A549 (cell line): ENCODE measurements around the gene OPN1MW3. TPM values are rescaled to one million over a fixed set of nuclear protein-coding genes. Genes with fewer than 3 reads are reported as not detected.

Experiments used
- ATAC-seq, 2 experiments: fragments of 200-7000 bp in 1 of 2; fragments of >200 bp in 1 of 2; cut with Nextera tagmentation in 1 of 2; cut with Tn5 transposase in 1 of 2; 3 replicates each; pipeline versions ENCODE4 v1.8.0 to v1.9.1; 2018 to 2020; ENCODE audit warnings: mild to moderate bottlenecking in 1 of 2, moderate library complexity in 1 of 2
- CTCF ChIA-PET: fragments of 300-600 bp; sonication (Branson Sonifier 250); formaldehyde crosslinking; extraction: SDS; loops from one replicate; lab custom pipeline; 2021; ENCODE audit warnings: antibody characterized with exemption, inconsistent platforms; lab: Yijun Ruan, JAX
- POLR2A ChIA-PET: fragments of 350-600 bp; formaldehyde crosslinking; extraction: SDS; loops from one replicate; lab custom pipeline; 2021; ENCODE audit warnings: antibody characterized with exemption, inconsistent platforms; lab: Yijun Ruan, JAX
- DNase-seq, 2 experiments: peaks; one replicate each; pipeline versions ENCODE4 v3.0.0 to v3.0.0-alpha.2; 2011 to 2016; ENCODE audit warnings: low read depth in 1 of 2, low spot score in 1 of 2
- FAIRE-seq: peaks from 2 replicates; lab custom pipeline; 2011; peaks lifted over from hg19 to GRCh38; lab: Jason Lieb, UNC
- H3K27ac ChIP-seq, 2 experiments: fragments of >200 bp; sonication (Bioruptor Twin); formaldehyde crosslinking; 3 replicates each; pipeline ENCODE4 v1.5.1; 2016 to 2017
- H3K4me1 ChIP-seq: fragments of >200 bp; sonication (Bioruptor Twin); formaldehyde crosslinking; 3 replicates; pipeline ENCODE4 v1.6.1; 2016
- H3K4me2 ChIP-seq: fragments of >200 bp; sonication (Bioruptor Twin); formaldehyde crosslinking; 3 replicates; pipeline ENCODE4 v1.6.1; 2016
- H3K4me3 ChIP-seq: fragments of >200 bp; sonication (Bioruptor Twin); formaldehyde crosslinking; 3 replicates; pipeline ENCODE4 v1.5.1; 2016
- H3K9me3 ChIP-seq: fragments of >200 bp; sonication (Bioruptor Twin); formaldehyde crosslinking; 3 replicates; pipeline ENCODE4 v1.6.1; 2016
- BCL3 ChIP-seq: fragments of >200 bp; sonication (Bioruptor Twin); formaldehyde crosslinking; IDR thresholded peaks from 3 replicates; pipeline ENCODE4 v1.6.1; 2016
- FOSL2 ChIP-seq, 2 experiments: fragments of 450-650 bp in 1 of 2; fragments of >200 bp in 1 of 2; sonication (Bioruptor Twin) in 1 of 2; formaldehyde crosslinking; IDR thresholded peaks; 2 replicates each; pipeline versions ENCODE4 v1.5.0 to v1.6.1; 2016 to 2020; ENCODE audit warnings: mild to moderate bottlenecking in 1 of 2, moderate library complexity in 1 of 2
- GATA3 ChIP-seq: IDR thresholded peaks from 2 replicates; pipeline ENCODE4 v1.6.1; 2012; ENCODE audit warnings: borderline replicate concordance
- HEYL ChIP-seq: fragments of 250-450 bp; sonication (Bioruptor Pico); IDR thresholded peaks from 2 replicates; pipeline ENCODE4 v1.8.0; 2021; ENCODE audit warnings: mild to moderate bottlenecking, moderate library complexity
- HMGXB4 ChIP-seq: fragments of 250-450 bp; sonication (Bioruptor Pico); IDR thresholded peaks from 2 replicates; pipeline ENCODE4 v1.5.0; 2021; ENCODE audit warnings: mild to moderate bottlenecking, moderate library complexity, borderline replicate concordance
- HOXB5 ChIP-seq: fragments of 250-450 bp; sonication (Bioruptor Pico); IDR thresholded peaks from 2 replicates; pipeline ENCODE4 v1.5.0; 2020; ENCODE audit warnings: mild to moderate bottlenecking, moderate library complexity
- JUNB ChIP-seq: fragments of >200 bp; sonication (Bioruptor Twin); formaldehyde crosslinking; IDR thresholded peaks from 2 replicates; pipeline ENCODE4 v1.6.1; 2016
- MAFK ChIP-seq: fragments of 450-650 bp; IDR thresholded peaks from 2 replicates; pipeline ENCODE4 v1.6.1; 2014; ENCODE audit not compliant: partially characterized antibody
- PHF8 ChIP-seq: fragments of 200-600 bp; sonication (generic); IDR thresholded peaks from 2 replicates; pipeline ENCODE4 v1.6.1; 2016; ENCODE audit warnings: low read depth, mild to moderate bottlenecking, antibody characterized with exemption, moderate library complexity, borderline replicate concordance
- RAD21 ChIP-seq, 2 experiments: fragments of >200 bp in 1 of 2; sonication (Bioruptor Twin) in 1 of 2; formaldehyde crosslinking in 1 of 2; IDR thresholded peaks in 1 of 2; conservative IDR thresholded peaks in 1 of 2; 2 replicates in 1 of 2; 3 replicates in 1 of 2; pipeline ENCODE4 v1.6.1; 2012 to 2018; ENCODE audit warnings: inconsistent platforms in 1 of 2
- SREBF2 ChIP-seq: fragments of 450-650 bp; IDR thresholded peaks from 2 replicates; pipeline ENCODE4 v1.6.1; 2014; ENCODE audit warnings: mild to moderate bottlenecking, moderate library complexity
- TFCP2L1 ChIP-seq: fragments of 250-450 bp; sonication (Bioruptor Pico); IDR thresholded peaks from 2 replicates; pipeline ENCODE4 v1.5.0; 2021; ENCODE audit warnings: mild to moderate bottlenecking
- ZFP36 ChIP-seq: fragments of 450-650 bp; IDR thresholded peaks from 2 replicates; pipeline ENCODE4 v1.6.1; 2014; ENCODE audit warnings: borderline replicate concordance; ENCODE audit not compliant: partially characterized antibody
- ZNF302 ChIP-seq: fragments of 250-450 bp; sonication (Bioruptor Pico); IDR thresholded peaks from 2 replicates; pipeline ENCODE4 v1.9.0; 2021; ENCODE audit warnings: inconsistent platforms, mild to moderate bottlenecking, moderate library complexity
- WGBS: methylation state at CpG from one replicate; pipeline ENCODE4 v1.1.6; 2017; ENCODE audit errors: missing lambda C conversion rate; 5-methylcytosine and 5-hydroxymethylcytosine counted together
- polyA plus RNA-seq, 4 experiments: library from polyadenylated mRNA; depleted of rRNA in 3 of 4; stranded (reverse); fragments of >200 nt; fragmentation: RNase III in 1 of 4; extraction: RNeasy Plus Mini Kit Qiagen cat#74134 plus additional on column Dnase treatment in 1 of 4; gene quantifications; 2 replicates in 3 of 4; 3 replicates in 1 of 4; pipeline ENCODE4 v1.2.3, GENCODE V29; 2011 to 2017
- TF ChIP-seq, protein P1 (sequence below): fragments of 150-350 bp; IDR thresholded peaks from 2 replicates; pipeline ENCODE4 v1.6.1; 2014; ENCODE audit warnings: low read depth, mild to moderate bottlenecking, low read length
- TF ChIP-seq, protein P2 (sequence below): fragments of >200 bp; sonication (Bioruptor Twin); formaldehyde crosslinking; IDR thresholded peaks from 3 replicates; pipeline ENCODE4 v1.5.1; 2016
- TF ChIP-seq, protein P3 (sequence below): fragments of >200 bp; sonication (Bioruptor Twin); formaldehyde crosslinking; IDR thresholded peaks from 2 replicates; pipeline ENCODE4 v1.6.1; 2016
- TF ChIP-seq, protein P4 (sequence below): IDR thresholded peaks from 2 replicates; pipeline ENCODE4 v1.6.1; 2012; ENCODE audit warnings: low read depth, borderline replicate concordance

OPN1MW3 gene
- polyA plus RNA-seq, 2 of the 4 experiments (the other 2 are of a cell fraction), result not detected

GRCh38 chrX:154294791-154295574, 37.6 kb downstream of the OPN1MW3 start, which contains the start of gene TEX28:
TSS of gene TEX28 (minus strand) at chrX:154295124. CDS start at chrX:154292117, 3,007 bp downstream.
- no peaks in the 10 kb centered on the region for H3K4me1 ChIP-seq
- FAIRE-seq (no peak), DNase-seq (no peak), ATAC-seq (no peak)
- H3K4me2 ChIP-seq, result no peak within 1 kb of the TSS
- POLR2A ChIA-PET, result no interaction called here
- WGBS, result 79% methylated on average over 12 of the region's 39 CpGs
- H3K4me3 ChIP-seq, result no peak within 1 kb of the TSS
- TF ChIP-seq RAD21 (conservative IDR thresholded peaks at IDR 0.05 in 1 of 2, IDR thresholded peaks at IDR 0.05 in 1 of 2), result no peak
- TF ChIP-seq, protein P1, sequence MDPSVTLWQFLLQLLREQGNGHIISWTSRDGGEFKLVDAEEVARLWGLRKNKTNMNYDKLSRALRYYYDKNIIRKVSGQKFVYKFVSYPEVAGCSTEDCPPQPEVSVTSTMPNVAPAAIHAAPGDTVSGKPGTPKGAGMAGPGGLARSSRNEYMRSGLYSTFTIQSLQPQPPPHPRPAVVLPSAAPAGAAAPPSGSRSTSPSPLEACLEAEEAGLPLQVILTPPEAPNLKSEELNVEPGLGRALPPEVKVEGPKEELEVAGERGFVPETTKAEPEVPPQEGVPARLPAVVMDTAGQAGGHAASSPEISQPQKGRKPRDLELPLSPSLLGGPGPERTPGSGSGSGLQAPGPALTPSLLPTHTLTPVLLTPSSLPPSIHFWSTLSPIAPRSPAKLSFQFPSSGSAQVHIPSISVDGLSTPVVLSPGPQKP, result no peak
- TF ChIP-seq, protein P2, sequence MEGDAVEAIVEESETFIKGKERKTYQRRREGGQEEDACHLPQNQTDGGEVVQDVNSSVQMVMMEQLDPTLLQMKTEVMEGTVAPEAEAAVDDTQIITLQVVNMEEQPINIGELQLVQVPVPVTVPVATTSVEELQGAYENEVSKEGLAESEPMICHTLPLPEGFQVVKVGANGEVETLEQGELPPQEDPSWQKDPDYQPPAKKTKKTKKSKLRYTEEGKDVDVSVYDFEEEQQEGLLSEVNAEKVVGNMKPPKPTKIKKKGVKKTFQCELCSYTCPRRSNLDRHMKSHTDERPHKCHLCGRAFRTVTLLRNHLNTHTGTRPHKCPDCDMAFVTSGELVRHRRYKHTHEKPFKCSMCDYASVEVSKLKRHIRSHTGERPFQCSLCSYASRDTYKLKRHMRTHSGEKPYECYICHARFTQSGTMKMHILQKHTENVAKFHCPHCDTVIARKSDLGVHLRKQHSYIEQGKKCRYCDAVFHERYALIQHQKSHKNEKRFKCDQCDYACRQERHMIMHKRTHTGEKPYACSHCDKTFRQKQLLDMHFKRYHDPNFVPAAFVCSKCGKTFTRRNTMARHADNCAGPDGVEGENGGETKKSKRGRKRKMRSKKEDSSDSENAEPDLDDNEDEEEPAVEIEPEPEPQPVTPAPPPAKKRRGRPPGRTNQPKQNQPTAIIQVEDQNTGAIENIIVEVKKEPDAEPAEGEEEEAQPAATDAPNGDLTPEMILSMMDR, result no peak
- no peak for TF ChIP-seq BCL3
- TF ChIP-seq GATA3, result no peak
- TF ChIP-seq HEYL, result no peak
- TF ChIP-seq TFCP2L1, result no peak
- CTCF ChIA-PET, result interaction anchor here (0.6 kb wide), 1 partner anchor 1121 kb away, joined by 3 read pairs; no protein-coding TSS in a partner anchor
- no peak within 1 kb of the TSS for H3K27ac ChIP-seq
- H3K9me3 ChIP-seq, result no peaks in the 10 kb centered on the region

DNA sequence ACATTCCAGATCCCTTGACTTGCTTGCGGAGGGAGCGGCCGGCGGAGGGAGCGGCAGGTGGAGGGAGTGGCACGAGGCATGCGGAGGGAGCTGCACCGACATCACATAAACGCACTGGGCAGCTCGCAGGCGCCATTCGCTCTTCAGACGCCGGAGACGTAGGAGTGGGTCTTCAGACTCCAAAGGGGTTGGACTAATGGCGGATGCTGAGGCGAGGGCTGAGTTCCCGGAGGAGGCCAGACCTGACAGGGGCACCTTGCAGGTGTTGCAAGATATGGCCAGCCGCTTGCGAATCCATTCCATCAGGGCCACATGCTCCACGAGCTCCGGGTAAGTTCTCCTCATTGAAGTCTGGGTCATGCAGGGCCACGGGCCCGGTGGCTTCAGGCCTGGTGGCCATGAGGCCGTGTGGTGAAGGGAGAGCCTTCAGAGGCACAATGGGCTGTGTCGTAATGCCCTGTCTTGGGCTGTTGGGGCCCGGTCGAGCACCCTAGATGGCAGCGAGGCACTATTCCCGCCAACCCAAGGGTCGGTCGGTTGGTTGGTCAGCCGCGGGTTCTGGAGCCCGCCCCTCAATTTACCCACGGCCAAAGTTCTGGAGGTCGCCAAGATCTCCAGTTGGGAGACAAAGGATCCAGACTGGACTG, 38.4 kb downstream of the OPN1MW3 start, which contains the start of gene TKTL1:
Gene TKTL1 (plus strand): TSS at position 132 of the 647 bp plus-strand sequence. CDS start 65 bp downstream, at position 197.
- DNase-seq, result no peak
- POLR2A ChIA-PET, result no interaction called here
- no peak within 1 kb of the TSS for H3K4me3 ChIP-seq

GRCh38 chrX:154296731-154297130, 39.3 kb downstream of the OPN1MW3 start:
- H3K4me2 ChIP-seq, result no peak overlapping the region
- H3K4me3 ChIP-seq, result no peak overlapping the region
- ATAC-seq (no peak), DNase-seq (no peak), FAIRE-seq (peak; percentile 79)
- no peak overlapping the region for H3K27ac ChIP-seq
- ChIA-PET CTCF (interaction anchor here (1.2 to 4.5 kb wide), 2 partner anchors 12 to 16 kb away, joined by 3 to 31 read pairs; no protein-coding TSS in a partner anchor), POLR2A (no interaction called here)
- H3K4me1 ChIP-seq, result no peaks in the 10 kb centered on the region
- no peaks in the 10 kb centered on the region for H3K9me3 ChIP-seq
- WGBS, result 73% methylated on average over 18 of the region's 18 CpGs
- TF ChIP-seq ZNF302 (CRISPR knock-in tag) (no peak), ZFP36 (no peak), MAFK (no peak), FOSL2 (IDR thresholded peaks at IDR 0.05) (no peak), FOSL2 (CRISPR knock-in tag; IDR thresholded peaks at IDR 0.05) (no peak), RAD21 (conservative IDR thresholded peaks at IDR 0.05 in 1 of 2, IDR thresholded peaks at IDR 0.05 in 1 of 2) (no peak), HMGXB4 (CRISPR knock-in tag) (no peak), HOXB5 (CRISPR knock-in tag) (no peak), PHF8 (no peak), SREBF2 (no peak)
- TF ChIP-seq, protein P3, sequence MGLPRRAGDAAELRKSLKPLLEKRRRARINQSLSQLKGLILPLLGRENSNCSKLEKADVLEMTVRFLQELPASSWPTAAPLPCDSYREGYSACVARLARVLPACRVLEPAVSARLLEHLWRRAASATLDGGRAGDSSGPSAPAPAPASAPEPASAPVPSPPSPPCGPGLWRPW, result no peak
- TF ChIP-seq, protein P2, result no peak
- TF ChIP-seq, protein P4, sequence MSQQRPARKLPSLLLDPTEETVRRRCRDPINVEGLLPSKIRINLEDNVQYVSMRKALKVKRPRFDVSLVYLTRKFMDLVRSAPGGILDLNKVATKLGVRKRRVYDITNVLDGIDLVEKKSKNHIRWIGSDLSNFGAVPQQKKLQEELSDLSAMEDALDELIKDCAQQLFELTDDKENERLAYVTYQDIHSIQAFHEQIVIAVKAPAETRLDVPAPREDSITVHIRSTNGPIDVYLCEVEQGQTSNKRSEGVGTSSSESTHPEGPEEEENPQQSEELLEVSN, result no peak

More for the DNA sequence above, 38.4 kb downstream of the OPN1MW3 start, which contains the start of gene TKTL1:
- ATAC-seq (no peak), FAIRE-seq (no peak)
- no peaks in the 10 kb centered on the region for H3K9me3 ChIP-seq
- no peak for TF ChIP-seq JUNB
- 86% methylated on average over 25 of the region's 37 CpGs for whole genome bisulfite sequencing
- CTCF ChIA-PET, result interaction anchor here (4.5 kb wide), 1 partner anchor 13 kb away, joined by 31 read pairs; no protein-coding TSS in a partner anchor
- no peak within 1 kb of the TSS for H3K4me2 ChIP-seq
- H3K27ac ChIP-seq, result no peak within 1 kb of the TSS
- no peaks in the 10 kb centered on the region for H3K4me1 ChIP-seq
